H1 (cell line): ENCODE results near the gene OR2AE1.

ENCODE experiments used
- EZH2 ChIP-seq: fragments of 200-600 bp; sonication (generic); IDR thresholded peaks from 2 replicates; pipeline ENCODE4 v1.7.1; 2012; ENCODE audit warnings: low read depth, mild to moderate bottlenecking, moderate library complexity, low read length, inconsistent platforms; ENCODE audit not compliant: severe bottlenecking
- GABPA ChIP-seq: IDR thresholded peaks from 2 replicates; pipeline ENCODE4 v1.6.1; 2011; ENCODE audit warnings: mild to moderate bottlenecking, low read length, moderate library complexity, borderline replicate concordance; ENCODE audit not compliant: insufficient read depth
- HDAC2 ChIP-seq, 2 experiments: fragments of 300-600 bp in 1 of 2; sonication (generic) in 1 of 2; IDR thresholded peaks; 2 replicates each; pipeline ENCODE4 v1.6.1; 2011 to 2012; ENCODE audit warnings: low read depth in 2 of 2, low read length in 2 of 2, mild to moderate bottlenecking in 2 of 2, moderate library complexity in 2 of 2, borderline replicate concordance in 1 of 2, inconsistent platforms in 1 of 2
- POLR2A ChIP-seq, 2 experiments: IDR thresholded peaks; 1 replicate in 1 of 2; 2 replicates in 1 of 2; pipeline ENCODE4 v1.6.1; 2011; ENCODE audit warnings: low read depth in 2 of 2, low read length in 2 of 2, mild to moderate bottlenecking in 2 of 2; ENCODE audit errors: control extremely low read depth in 1 of 2
- POLR2AphosphoS5 ChIP-seq: IDR thresholded peaks from 2 replicates; pipeline ENCODE4 v1.6.1; 2011; ENCODE audit warnings: low read depth, low read length
- SP1 ChIP-seq: IDR thresholded peaks from 2 replicates; pipeline ENCODE4 v1.6.1; 2011; ENCODE audit warnings: low read depth, low read length
- SUZ12 ChIP-seq: fragments of 200-600 bp; sonication (generic); IDR thresholded peaks from 2 replicates; pipeline ENCODE4 v1.6.1; 2012; ENCODE audit warnings: mild to moderate bottlenecking, inconsistent platforms, low read length, moderate library complexity, mixed read lengths
- TAF1 ChIP-seq: IDR thresholded peaks from 2 replicates; pipeline ENCODE4 v1.6.1; 2011; ENCODE audit warnings: mild to moderate bottlenecking, low read depth, low read length
- YY1 ChIP-seq: IDR thresholded peaks from 2 replicates; pipeline ENCODE4 v1.6.1; 2011; ENCODE audit warnings: low read depth, mild to moderate bottlenecking, low read length
- TF ChIP-seq, protein P1 (sequence below): IDR thresholded peaks from 2 replicates; pipeline ENCODE4 v1.6.1; 2011; ENCODE audit warnings: low read depth, mild to moderate bottlenecking, low read length; ENCODE audit not compliant: insufficient read depth
- TF ChIP-seq, protein P2 (sequence below), 3 experiments: IDR thresholded peaks; 1 replicate in 2 of 3; 2 replicates in 1 of 3; pipeline versions ENCODE4 v1.5.1 to v1.6.1; 2011; ENCODE audit warnings: low read length in 3 of 3, mild to moderate bottlenecking in 3 of 3, inconsistent platforms in 2 of 3, low read depth in 1 of 3, moderate library complexity in 1 of 3; ENCODE audit not compliant: insufficient read depth in 1 of 3; ENCODE audit errors: control extremely low read depth in 1 of 3

DNA sequence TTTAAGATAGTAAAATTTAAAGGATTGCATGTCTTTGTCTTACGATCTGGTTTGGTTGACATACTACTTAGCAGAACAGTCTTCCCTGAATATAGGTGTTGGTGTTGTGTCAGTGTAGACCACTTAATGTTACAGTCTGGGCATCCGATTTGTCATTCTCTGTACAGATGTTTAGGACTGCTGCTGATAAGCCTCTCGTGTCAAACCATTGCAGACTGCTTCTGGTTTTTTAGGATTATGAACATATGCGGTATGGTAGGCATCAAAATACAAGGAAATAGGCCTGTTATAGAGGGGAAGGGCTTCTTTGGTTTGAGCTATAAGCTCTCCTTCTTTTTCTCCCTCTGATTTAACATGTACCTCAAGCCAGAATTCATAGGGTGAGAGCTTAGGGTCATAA, 41.6 kb downstream of the OR2AE1 start:
- TF ChIP-seq, protein P1, sequence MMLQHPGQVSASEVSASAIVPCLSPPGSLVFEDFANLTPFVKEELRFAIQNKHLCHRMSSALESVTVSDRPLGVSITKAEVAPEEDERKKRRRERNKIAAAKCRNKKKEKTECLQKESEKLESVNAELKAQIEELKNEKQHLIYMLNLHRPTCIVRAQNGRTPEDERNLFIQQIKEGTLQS: no peak
- TF ChIP-seq SP1 (no peak), HDAC2 (IDR thresholded peaks at IDR 0.05; ENCODE audit: borderline replicate concordance in 1 of 2, low read depth in 2 of 2, low read length in 2 of 2) (no peak), TAF1 (no peak), YY1 (no peak), EZH2 (no peak), POLR2A (IDR thresholded peaks at IDR 0.05; ENCODE audit: control extremely low read depth in 1 of 2, low read depth in 2 of 2, low read length in 2 of 2) (no peak), GABPA (no peak), SUZ12 (no peak), POLR2AphosphoS5 (no peak)
- TF ChIP-seq, protein P2, sequence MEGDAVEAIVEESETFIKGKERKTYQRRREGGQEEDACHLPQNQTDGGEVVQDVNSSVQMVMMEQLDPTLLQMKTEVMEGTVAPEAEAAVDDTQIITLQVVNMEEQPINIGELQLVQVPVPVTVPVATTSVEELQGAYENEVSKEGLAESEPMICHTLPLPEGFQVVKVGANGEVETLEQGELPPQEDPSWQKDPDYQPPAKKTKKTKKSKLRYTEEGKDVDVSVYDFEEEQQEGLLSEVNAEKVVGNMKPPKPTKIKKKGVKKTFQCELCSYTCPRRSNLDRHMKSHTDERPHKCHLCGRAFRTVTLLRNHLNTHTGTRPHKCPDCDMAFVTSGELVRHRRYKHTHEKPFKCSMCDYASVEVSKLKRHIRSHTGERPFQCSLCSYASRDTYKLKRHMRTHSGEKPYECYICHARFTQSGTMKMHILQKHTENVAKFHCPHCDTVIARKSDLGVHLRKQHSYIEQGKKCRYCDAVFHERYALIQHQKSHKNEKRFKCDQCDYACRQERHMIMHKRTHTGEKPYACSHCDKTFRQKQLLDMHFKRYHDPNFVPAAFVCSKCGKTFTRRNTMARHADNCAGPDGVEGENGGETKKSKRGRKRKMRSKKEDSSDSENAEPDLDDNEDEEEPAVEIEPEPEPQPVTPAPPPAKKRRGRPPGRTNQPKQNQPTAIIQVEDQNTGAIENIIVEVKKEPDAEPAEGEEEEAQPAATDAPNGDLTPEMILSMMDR (IDR thresholded peaks at IDR 0.05; ENCODE audit: control extremely low read depth in 1 of 3, insufficient read depth in 1 of 3, low read depth in 1 of 3, low read length in 3 of 3): no peak
